Measurements from ENCODE around the gene NTSR1. TPM values are rescaled to one million over a fixed set of nuclear protein-coding genes. Genes with fewer than 3 reads are reported as not detected.

NTSR1 gene
- total and polyA plus RNA-seq, 3 donors from 2014 or later, result 0.41 to 1.3 (median 0.81) TPM

DNA sequence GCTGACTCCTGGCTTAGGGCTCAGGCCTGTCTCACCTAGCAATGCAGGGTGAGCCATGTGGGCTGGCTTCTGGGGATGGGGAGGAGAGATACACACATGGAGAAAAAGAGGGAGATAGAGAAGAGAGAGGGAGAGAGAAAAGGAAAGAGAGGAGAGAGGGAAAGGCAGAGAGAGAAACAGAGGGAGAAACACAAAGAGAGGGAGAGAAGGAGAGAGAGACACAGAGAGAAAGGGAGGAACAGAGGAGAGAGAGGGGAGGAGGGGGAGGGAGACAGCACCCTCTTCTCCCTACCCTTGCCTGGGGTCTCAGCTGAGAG lies 24.8 kb downstream of the NTSR1 start:
- H3K27ac ChIP-seq, result no peak overlapping the region
- TF ChIP-seq, protein P1, sequence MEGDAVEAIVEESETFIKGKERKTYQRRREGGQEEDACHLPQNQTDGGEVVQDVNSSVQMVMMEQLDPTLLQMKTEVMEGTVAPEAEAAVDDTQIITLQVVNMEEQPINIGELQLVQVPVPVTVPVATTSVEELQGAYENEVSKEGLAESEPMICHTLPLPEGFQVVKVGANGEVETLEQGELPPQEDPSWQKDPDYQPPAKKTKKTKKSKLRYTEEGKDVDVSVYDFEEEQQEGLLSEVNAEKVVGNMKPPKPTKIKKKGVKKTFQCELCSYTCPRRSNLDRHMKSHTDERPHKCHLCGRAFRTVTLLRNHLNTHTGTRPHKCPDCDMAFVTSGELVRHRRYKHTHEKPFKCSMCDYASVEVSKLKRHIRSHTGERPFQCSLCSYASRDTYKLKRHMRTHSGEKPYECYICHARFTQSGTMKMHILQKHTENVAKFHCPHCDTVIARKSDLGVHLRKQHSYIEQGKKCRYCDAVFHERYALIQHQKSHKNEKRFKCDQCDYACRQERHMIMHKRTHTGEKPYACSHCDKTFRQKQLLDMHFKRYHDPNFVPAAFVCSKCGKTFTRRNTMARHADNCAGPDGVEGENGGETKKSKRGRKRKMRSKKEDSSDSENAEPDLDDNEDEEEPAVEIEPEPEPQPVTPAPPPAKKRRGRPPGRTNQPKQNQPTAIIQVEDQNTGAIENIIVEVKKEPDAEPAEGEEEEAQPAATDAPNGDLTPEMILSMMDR (IDR thresholded peaks at IDR 0.05), result no peak
- no peak for TF ChIP-seq POLR2A (IDR thresholded peaks at IDR 0.05)

DNA sequence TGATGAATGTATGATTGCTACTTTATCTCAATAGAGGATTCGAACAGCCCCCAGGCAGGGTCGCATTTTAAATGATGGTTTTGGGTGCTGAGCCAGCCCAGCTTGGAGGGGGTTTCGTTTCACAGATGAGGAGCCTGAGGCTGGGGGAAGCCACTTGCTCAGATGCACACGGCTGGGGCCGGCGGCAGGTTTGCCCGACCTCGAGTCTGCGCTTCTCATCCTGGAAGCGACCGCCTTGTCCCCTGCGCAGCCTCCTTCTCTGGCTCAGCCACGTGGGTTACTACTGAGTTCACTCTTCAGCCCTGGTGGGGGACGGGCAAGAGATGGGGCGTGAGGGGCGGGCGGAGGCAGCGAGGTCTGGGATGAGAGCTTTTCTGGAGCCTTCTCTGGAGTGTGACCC lies 25.3 kb downstream of the NTSR1 start:
- WGBS, 2 donors, result 86 to 94% methylated on average over 18 of the region's 18 CpGs
- Histone ChIP-seq H3K4me3 (no peak overlapping the region), H3K9me3 (no peaks in the 10 kb centered on the region), H3K27me3 (no peaks in the 10 kb centered on the region), H3K27ac (no peak overlapping the region), H3K4me1 (no peaks in the 10 kb centered on the region), H3K36me3 (ENCODE audit: low read depth, missing control alignments) (no peaks in the 10 kb centered on the region)
- intact Hi-C loops (cut with DNase I; ENCODE audit: low total_unique reads), result no loop called here
- TF ChIP-seq, protein P1 (IDR thresholded peaks at IDR 0.05), result no peak
- TF ChIP-seq POLR2A (IDR thresholded peaks at IDR 0.05), result no peak
- no peak for DNase-seq

More for the DNA sequence above, 24.8 kb downstream of the NTSR1 start:
- H3K4me3 ChIP-seq, result no peak overlapping the region
- no peaks in the 10 kb centered on the region for H3K27me3 ChIP-seq
- intact Hi-C loops (cut with DNase I; ENCODE audit: low total_unique reads), result no loop called here
- DNase-seq, result no peak
- H3K9me3 ChIP-seq, result no peaks in the 10 kb centered on the region
- H3K4me1 ChIP-seq, result no peaks in the 10 kb centered on the region
- no peaks in the 10 kb centered on the region for H3K36me3 ChIP-seq (ENCODE audit: low read depth, missing control alignments)

DNA sequence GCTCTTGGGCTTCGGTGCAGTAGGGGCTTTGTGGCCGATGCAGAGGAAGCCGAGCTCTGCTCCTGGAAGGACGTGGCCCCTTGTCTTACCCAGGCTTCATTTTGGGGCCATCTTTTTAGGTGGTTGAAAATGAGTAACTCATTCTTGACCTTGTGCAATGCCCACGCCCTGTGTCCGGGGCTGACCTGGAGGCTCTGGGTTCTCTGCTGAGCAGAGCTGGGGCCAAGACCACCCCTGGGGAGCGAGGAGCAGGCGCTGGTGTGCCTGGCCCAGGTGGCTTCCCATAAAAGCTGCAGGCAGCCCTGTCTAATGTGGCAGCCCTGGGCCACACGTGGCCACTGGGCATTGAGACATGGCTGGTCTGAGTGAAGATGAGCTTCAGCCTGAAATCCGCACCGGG lies 25.7 kb downstream of the NTSR1 start:
- intact Hi-C loops (cut with DNase I; ENCODE audit: low total_unique reads), result no loop called here
- TF ChIP-seq POLR2A (IDR thresholded peaks at IDR 0.05), result no peak
- TF ChIP-seq, protein P1 (IDR thresholded peaks at IDR 0.05), result no peak
- H3K27me3 ChIP-seq, result no peaks in the 10 kb centered on the region
- no peaks in the 10 kb centered on the region for H3K9me3 ChIP-seq
- no peaks in the 10 kb centered on the region for H3K36me3 ChIP-seq (ENCODE audit: low read depth, missing control alignments)
- no peaks in the 10 kb centered on the region for H3K4me1 ChIP-seq
- DNase-seq, result no peak
- WGBS, 2 donors, result 88 to 96% methylated on average over 9 to 11 of the region's 11 CpGs
- H3K4me3 ChIP-seq, result no peak overlapping the region
- H3K27ac ChIP-seq, result no peak overlapping the region

GRCh38 chr20:62734881-62735280 lies 26.2 kb downstream of the NTSR1 start:
- Histone ChIP-seq H3K36me3 (ENCODE audit: low read depth, missing control alignments) (no peaks in the 10 kb centered on the region), H3K9me3 (no peaks in the 10 kb centered on the region), H3K27me3 (no peaks in the 10 kb centered on the region), H3K4me3 (no peak overlapping the region), H3K27ac (no peak overlapping the region), H3K4me1 (no peaks in the 10 kb centered on the region)
- DNase-seq, result no peak
- TF ChIP-seq, protein P1 (IDR thresholded peaks at IDR 0.05), result no peak
- TF ChIP-seq POLR2A (IDR thresholded peaks at IDR 0.05), result no peak
- intact Hi-C loops (cut with DNase I; ENCODE audit: low total_unique reads), result no loop called here
- 90 to 96% methylated on average over 10 to 15 of the region's 15 CpGs for WGBS, 2 donors

GRCh38 chr20:62735331-62735821 lies 26.7 kb downstream of the NTSR1 start:
- H3K27me3 ChIP-seq, result no peaks in the 10 kb centered on the region
- no peak overlapping the region for H3K27ac ChIP-seq
- DNase-seq, result no peak
- no peaks in the 10 kb centered on the region for H3K36me3 ChIP-seq (ENCODE audit: low read depth, missing control alignments)
- H3K4me1 ChIP-seq, result no peaks in the 10 kb centered on the region
- TF ChIP-seq, protein P1 (IDR thresholded peaks at IDR 0.05), result no peak
- no peak for TF ChIP-seq POLR2A (IDR thresholded peaks at IDR 0.05)
- H3K4me3 ChIP-seq, result no peak overlapping the region
- WGBS, 2 donors, result 80 to 83% methylated on average over 16 to 19 of the region's 19 CpGs
- intact Hi-C loops (cut with DNase I; ENCODE audit: low total_unique reads), result no loop called here
- no peaks in the 10 kb centered on the region for H3K9me3 ChIP-seq

Measured in testis (tissue), 3 donors.